Hippocampal formation (tissue), 2 donors: Measurements from ENCODE around the gene ACSM5.
"Not testable (repeated sequence)": the region's sequence is repeated elsewhere in the genome, so short reads cannot be mapped to it uniquely, and the experiment has no call there.

Experiments
- DNase-seq, 2 donors: peaks; one replicate each; lab custom pipeline; 2025; lab: John Stamatoyannopoulos, UW

ACSM5 gene

GRCh38 chr16:20453633-20454032 is 44.3 kb downstream of the ACSM5 start:
- DNase-seq = not testable (repeated sequence)

DNA sequence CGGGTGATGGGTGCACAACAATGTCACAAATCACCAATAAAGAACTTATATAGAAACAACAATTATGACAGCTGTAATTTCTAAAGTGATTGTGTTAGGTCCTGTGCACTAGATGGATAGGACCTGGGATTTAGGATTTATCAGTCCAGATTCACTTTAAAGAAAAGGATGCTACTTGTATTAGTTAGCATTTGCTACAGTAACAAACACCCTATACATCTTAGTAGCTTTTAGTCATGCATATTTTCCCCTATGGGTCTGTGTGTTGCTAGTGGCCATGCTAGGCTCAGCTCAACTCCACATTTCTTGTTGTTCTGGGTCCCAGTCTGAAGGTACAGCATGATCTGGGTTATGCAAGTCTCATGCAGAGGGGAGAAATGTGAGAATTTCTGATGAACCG is 49.9 kb downstream of the ACSM5 start:
- not testable (repeated sequence) for DNase-seq

DNA sequence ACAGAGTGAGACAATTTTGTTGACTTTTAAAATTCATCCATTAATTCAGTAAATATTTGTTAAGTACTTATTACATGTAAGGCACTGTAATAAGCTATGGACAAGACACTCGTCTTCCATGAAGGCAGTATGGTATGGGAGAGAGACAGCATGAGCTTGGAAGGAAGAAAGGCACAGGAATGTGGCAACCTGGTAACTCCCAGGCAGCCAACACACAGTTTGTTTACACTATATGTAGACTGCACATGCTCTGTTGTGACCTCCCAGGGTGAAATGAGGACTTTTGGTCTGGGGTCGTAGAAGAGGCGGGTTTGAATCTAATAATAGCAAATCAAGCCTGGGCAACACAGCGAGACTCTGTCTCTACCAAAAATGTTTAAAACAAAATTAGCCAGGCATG is 51.0 kb downstream of the ACSM5 start:
- not testable (repeated sequence) for DNase-seq

GRCh38 chr16:20468954-20469353 is 59.6 kb downstream of the ACSM5 start:
- not testable (repeated sequence) for DNase-seq

DNA sequence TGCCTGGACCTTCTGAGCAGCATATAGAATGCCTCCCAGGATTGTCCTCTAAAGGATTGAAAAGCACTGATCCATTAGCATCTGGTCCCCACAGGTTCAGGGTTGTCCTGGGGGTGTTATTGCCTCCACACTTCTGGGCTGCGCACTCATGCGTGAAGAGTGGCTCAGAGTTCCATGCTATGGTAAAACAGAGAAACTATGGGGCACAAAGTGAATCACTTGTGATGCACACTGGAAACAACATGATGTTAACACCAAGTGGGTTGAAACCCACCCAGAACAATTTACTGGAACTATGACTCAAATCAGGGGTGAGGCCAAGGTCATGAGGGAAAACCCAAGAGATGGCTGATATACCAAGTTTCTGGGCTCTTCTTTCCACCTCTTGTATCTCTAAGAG is 60.6 kb downstream of the ACSM5 start:
- not testable (repeated sequence) for DNase-seq

DNA sequence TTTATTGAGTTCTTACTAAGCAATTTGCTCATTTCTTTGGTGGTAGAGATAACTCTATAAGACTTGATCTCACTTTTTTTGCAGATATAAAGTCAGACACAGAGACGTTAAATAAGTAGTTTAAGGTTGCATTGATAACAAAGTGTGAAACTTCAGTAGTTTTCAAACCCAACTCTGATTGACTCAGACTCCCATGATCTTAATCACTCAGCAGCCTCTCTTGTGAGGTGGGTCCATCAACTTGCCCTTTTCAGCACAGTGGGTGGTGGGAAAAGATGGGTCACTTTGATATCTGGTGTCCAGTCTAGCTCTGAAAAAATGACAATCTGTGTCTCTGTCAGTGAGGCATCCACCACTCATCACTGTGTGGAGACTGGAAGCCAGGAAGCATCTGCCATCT is 61.4 kb downstream of the ACSM5 start:
- DNase-seq = not testable (repeated sequence)

GRCh38 chr16:20477188-20477744 is 67.9 kb downstream of the ACSM5 start:
- DNase-seq = not testable (repeated sequence)

DNA sequence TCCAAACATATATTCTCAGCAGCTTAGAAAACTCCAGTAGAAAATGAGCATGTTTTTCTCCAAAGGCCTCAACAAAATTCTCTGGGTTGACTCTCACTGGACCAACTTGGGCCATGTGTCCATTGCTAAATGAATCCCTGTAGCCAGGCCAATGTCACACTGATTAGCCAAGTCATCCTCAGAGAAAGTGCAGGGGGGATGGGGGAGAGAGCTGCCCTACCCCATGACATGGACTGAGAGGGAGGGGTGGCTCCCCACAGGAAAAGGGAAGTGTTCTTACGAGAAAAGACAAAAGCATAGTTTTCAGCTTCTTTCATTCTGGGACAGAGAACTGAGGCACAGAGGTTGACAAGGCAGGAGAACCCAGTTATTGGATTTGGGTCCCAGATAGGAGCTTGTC is 74.7 kb downstream of the ACSM5 start:
- not testable (repeated sequence) for DNase-seq

- no peak for DNase-seq
Observed at GRCh38 chr16:20484726-20485125, 75.4 kb downstream of the ACSM5 start.

- no peak for DNase-seq
Observed at GRCh38 chr16:20485408-20485807, 76.1 kb downstream of the ACSM5 start.
